GM19193 (cell line): ENCODE data around the gene TFAP2B.

Experiments
- POLR2A ChIP-seq: IDR thresholded peaks from 4 replicates; pipeline ENCODE4 v1.6.1; 2011; ENCODE audit not compliant: insufficient read depth, insufficient read length; ENCODE audit errors: extremely low read depth

Gene TFAP2B

DNA sequence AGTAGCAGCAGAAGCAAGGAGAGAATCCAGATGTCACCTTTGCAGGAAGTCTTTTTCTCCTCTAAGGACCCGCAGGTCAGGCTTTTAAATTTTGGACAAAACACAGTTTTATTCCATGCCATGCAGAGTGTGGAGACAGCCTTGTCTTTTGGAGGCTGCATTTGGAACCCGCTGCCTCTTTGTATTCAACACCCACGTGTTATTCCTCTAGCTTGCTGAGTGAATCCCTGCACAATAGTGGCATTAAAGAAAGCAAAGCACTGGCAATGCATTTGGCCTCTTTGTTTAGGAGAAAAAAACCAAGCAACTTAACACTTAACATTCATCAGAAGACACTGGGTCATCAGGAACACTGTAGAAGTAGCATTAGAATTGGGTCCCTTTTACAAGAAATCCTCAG, 43.5 kb downstream of the TFAP2B start:
- no peak for TF ChIP-seq POLR2A

DNA sequence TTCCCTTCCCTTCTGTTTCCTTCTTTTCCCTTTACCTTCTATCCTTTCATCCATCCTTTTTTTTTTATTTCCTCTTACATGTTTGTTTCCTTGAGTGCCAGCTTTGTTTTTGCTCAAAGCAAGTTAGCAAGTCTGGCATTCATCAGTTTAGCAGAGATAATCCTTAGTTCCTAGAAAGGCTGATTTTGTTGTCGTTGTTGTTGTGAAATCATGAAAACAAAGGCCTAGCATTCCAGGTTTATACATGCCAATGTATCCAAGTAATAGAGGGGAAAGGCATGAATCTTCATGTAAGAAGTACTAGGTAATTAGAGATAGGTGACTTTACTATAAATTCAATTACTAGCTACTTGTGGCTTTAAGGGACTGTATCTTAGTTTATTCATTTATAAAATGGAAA, 45.9 kb downstream of the TFAP2B start:
- no peak for TF ChIP-seq POLR2A

GRCh38 chr6:50868466-50868865, 49.8 kb downstream of the TFAP2B start:
- no peak for TF ChIP-seq POLR2A

GRCh38 chr6:50873167-50873566, 54.5 kb downstream of the TFAP2B start:
- no peak for TF ChIP-seq POLR2A

- no peak for TF ChIP-seq POLR2A
Observed at GRCh38 chr6:50884364-50884763, 65.7 kb downstream of the TFAP2B start.

- no peak for TF ChIP-seq POLR2A
Observed at GRCh38 chr6:50887112-50887511, 68.4 kb downstream of the TFAP2B start.

GRCh38 chr6:50889497-50889896, 70.8 kb downstream of the TFAP2B start:
- TF ChIP-seq POLR2A: no peak

DNA sequence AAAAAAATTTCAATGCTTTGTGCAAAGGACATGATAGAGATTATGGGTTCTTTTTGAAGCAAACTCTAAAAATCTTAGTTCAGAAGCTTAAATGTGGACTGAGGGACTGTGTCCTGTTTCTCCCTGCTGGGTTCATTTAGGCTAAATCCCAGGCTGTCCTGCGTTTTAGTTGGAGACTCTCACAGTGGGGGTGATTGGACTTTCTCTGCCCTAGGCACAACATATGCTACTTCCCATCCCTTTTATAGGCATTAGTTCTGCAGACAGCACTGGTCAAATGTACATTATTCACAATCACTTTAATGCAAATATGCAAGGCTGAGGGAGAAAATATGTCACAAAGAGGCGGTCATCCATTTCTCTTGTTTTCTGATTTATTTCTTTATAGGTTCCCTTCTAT, 71.3 kb downstream of the TFAP2B start:
- no peak for TF ChIP-seq POLR2A

DNA sequence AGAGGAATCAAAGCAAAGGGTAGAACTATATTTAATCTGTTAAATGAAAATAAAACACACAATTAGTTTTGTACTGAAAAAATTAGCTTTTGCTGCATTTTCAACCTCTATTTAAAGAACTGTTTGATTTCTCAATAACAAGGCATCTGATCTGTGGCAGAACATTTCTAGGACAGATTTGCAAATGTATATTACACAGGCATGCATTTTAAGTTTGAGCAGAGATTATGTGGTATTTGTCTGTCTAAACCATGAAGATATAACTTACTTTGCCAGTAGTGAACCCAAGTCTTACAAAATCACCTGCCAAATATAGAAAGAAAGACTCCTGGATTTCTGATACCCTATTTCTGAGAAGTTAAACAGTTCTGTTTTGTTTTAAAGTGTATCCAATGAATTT, 71.9 kb downstream of the TFAP2B start:
- no peak for TF ChIP-seq POLR2A

DNA sequence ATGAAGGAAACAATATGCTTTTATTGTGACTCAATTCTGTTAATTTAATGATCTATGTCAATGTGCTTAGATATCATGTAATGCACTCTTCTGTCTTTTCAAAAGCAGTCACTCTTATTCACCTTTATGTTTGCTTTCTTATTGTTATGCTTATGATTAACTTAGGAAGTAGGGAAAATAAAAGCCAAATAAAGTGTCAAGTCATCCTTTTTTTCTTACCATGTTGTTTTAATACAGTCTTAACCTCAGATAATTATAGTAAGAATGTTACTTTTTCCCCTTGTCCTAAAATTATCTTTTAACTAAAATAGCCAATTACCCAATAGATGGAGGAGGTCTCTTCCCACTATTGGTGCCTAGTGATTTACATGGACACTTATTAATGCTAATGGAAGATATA, 72.6 kb downstream of the TFAP2B start:
- no peak for TF ChIP-seq POLR2A
